H1 (cell line): ENCODE data around the gene SERPINA1. TPM values are rescaled to one million over a fixed set of nuclear protein-coding genes. Genes with fewer than 3 reads are reported as not detected.

Experiments used
- CBX8 ChIP-seq: fragments of 300-800, 300-1000 bp; sonication (generic); IDR thresholded peaks from 2 replicates; pipeline ENCODE4 v1.7.1; 2016; ENCODE audit warnings: low read depth, low read length, borderline replicate concordance
- CEBPB ChIP-seq: IDR thresholded peaks from 2 replicates; pipeline ENCODE4 v1.6.1; 2012; ENCODE audit warnings: low read depth, low read length
- CHD7 ChIP-seq: fragments of 300-600 bp; sonication (generic); IDR thresholded peaks from 2 replicates; pipeline ENCODE4 v1.7.1; 2012; ENCODE audit warnings: low read length, moderate library complexity, mild to moderate bottlenecking, inconsistent platforms; ENCODE audit not compliant: insufficient replicate concordance
- CREB1 ChIP-seq: IDR thresholded peaks from 2 replicates; pipeline ENCODE4 v1.6.1; 2012; ENCODE audit warnings: inconsistent platforms
- E2F6 ChIP-seq: IDR thresholded peaks from 2 replicates; pipeline ENCODE4 v1.6.1; 2012; ENCODE audit warnings: inconsistent platforms
- GTF2F1 ChIP-seq: IDR thresholded peaks from 2 replicates; pipeline ENCODE4 v1.6.1; 2012; ENCODE audit warnings: low read depth, low read length, improper control_type of control experiment, borderline replicate concordance
- MAFK ChIP-seq: IDR thresholded peaks from 2 replicates; pipeline ENCODE4 v1.6.1; 2012; ENCODE audit warnings: low read depth, mild to moderate bottlenecking, improper control_type of control experiment, low read length
- NANOG ChIP-seq: IDR thresholded peaks from 2 replicates; pipeline ENCODE4 v1.6.1; 2011; ENCODE audit warnings: low read length, low read depth, mild to moderate bottlenecking, inconsistent platforms; ENCODE audit not compliant: insufficient read depth, poor library complexity, severe bottlenecking
- polyA plus RNA-seq, 7 experiments: library from polyadenylated mRNA; depleted of rRNA in 3 of 7; stranded (reverse) in 5 of 7; unstranded in 2 of 7; fragments of >200 nt in 5 of 7; fragments of 200-250 nt in 2 of 7; gene quantifications; 1 replicate in 5 of 7; 2 replicates in 1 of 7; 4 replicates in 1 of 7; pipeline versions ENCODE4 v1.2.1 to v1.2.3, GENCODE V29; 2011 to 2013; ENCODE audit warnings: missing spikeins in 2 of 7, mixed read lengths in 2 of 7
- total RNA-seq: library from RNA; stranded (reverse); fragmentation: NEBNext Ultra II Directional; extraction: Animal tissue kit (Norgen Biotek cat#: 25700); gene quantifications from 2 replicates; pipeline ENCODE4 v1.2.1, GENCODE V29; 2021
- TF ChIP-seq, protein P1 (sequence below): IDR thresholded peaks from 2 replicates; pipeline ENCODE4 v1.6.1; 2012; ENCODE audit warnings: low read length, inconsistent platforms

SERPINA1 gene
- total and polyA plus RNA-seq, 2 of the 8 experiments (the other 6 are each of a cell fraction or from before 2014, with no cell fraction given), result 0.08 TPM; not detected in 1

GRCh38 chr14:94332063-94332583 is 56.3 kb downstream of the SERPINA1 start (continued):
- no peak for TF ChIP-seq CHD7
- TF ChIP-seq E2F6, result no peak
- TF ChIP-seq NANOG, result no peak
- no peak for TF ChIP-seq GTF2F1
- TF ChIP-seq CBX8, result no peak
- TF ChIP-seq, protein P1, sequence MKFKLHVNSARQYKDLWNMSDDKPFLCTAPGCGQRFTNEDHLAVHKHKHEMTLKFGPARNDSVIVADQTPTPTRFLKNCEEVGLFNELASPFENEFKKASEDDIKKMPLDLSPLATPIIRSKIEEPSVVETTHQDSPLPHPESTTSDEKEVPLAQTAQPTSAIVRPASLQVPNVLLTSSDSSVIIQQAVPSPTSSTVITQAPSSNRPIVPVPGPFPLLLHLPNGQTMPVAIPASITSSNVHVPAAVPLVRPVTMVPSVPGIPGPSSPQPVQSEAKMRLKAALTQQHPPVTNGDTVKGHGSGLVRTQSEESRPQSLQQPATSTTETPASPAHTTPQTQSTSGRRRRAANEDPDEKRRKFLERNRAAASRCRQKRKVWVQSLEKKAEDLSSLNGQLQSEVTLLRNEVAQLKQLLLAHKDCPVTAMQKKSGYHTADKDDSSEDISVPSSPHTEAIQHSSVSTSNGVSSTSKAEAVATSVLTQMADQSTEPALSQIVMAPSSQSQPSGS, result no peak
- TF ChIP-seq MAFK, result no peak
- no peak for TF ChIP-seq CREB1
- no peak for TF ChIP-seq CEBPB
